Activated CD4-positive, alpha-beta T cell treated with anti-CD3 and anti-CD28 coated beads for 36 hours (primary cell): ENCODE results near the gene FBXW4. TPM values are rescaled to one million over a fixed set of nuclear protein-coding genes. Genes with fewer than 3 reads are reported as not detected.
A peak's percentile ranks its signal among the peaks of the same experiment; 100 is the strongest.

Source experiments
- ATAC-seq: fragments of 200-7000 bp; cut with Tn5 transposase; one replicate; pipeline ENCODE4 v1.10.0; 2021; ENCODE audit warnings: mild to moderate bottlenecking, moderate library complexity
- CTCF ChIA-PET: fragments of 350-600 bp; sonication (Branson Sonifier 250); formaldehyde crosslinking; loops from one replicate; lab custom pipeline; 2021; ENCODE audit warnings: antibody characterized with exemption; lab: Charles Lee
- POLR2A ChIA-PET: fragments of 350-600 bp; sonication (Branson Sonifier 250); formaldehyde crosslinking; loops from one replicate; lab custom pipeline; 2021; ENCODE audit warnings: antibody characterized with exemption, inconsistent platforms; lab: Charles Lee
- DNase-seq: peaks from one replicate; pipeline ENCODE4 v3.0.0-alpha.2; 2020
- H3K27ac Mint-ChIP-seq: one replicate; pipeline ENCODE4 v1.8.0; 2021; ENCODE audit warnings: mixed read lengths
- H3K27me3 Mint-ChIP-seq: one replicate; pipeline ENCODE4 v1.8.0; 2021; ENCODE audit warnings: mixed read lengths
- H3K36me3 Mint-ChIP-seq: one replicate; pipeline ENCODE4 v1.8.0; 2021; ENCODE audit warnings: low read depth, mixed read lengths
- H3K4me1 Mint-ChIP-seq: one replicate; pipeline ENCODE4 v1.8.0; 2021; ENCODE audit warnings: mixed read lengths
- H3K4me3 Mint-ChIP-seq: one replicate; pipeline ENCODE4 v1.8.0; 2021; ENCODE audit warnings: mild to moderate bottlenecking, moderate library complexity, mixed read lengths
- H3K9me3 Mint-ChIP-seq: one replicate; pipeline ENCODE4 v1.8.0; 2021; ENCODE audit warnings: low read depth, mixed read lengths
- intact Hi-C, 2 experiments: fragments of 100-400 bp; cut with DNase I in 1 of 2; cut with micrococcal nuclease in 1 of 2; formaldehyde crosslinking; loops; one replicate each; pipeline versions ENCODE4 v1.14.2 to v1.15.1; 2022 to 2024; cut with DNase I, micrococcal nuclease
- total RNA-seq, 2 experiments: library from RNA; stranded (reverse); gene quantifications; one replicate each; pipeline ENCODE4 v1.2.3, GENCODE V29; 2021

Gene FBXW4
- total RNA-seq, 2 experiments from 2014 or later = 34.7 to 36.3 TPM

DNA sequence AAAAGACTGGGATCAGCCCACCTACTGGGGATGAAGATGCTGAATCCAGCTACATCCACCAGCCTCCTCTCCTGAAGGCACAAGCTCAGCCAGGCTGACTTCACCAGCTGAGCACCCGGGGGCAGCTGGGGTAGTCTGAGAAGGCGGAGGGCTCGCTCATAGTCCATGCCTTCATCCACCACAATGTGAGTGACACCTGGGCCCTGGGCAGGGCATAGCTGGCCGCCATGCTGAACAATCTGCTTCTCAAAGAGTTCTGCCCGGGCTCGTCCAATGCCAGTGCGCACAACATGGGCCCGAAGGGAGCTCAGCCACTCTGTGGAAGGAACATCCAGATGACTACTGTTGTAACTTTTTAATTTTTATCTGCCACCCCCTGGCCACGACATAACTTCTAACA is 109.1 kb downstream of the FBXW4 start:
- Mint-ChIP-seq H3K4me3 (no peak overlapping the region), H3K27ac (peak overlapping the region; percentile 8), H3K4me1 (peaks cover 18% of the 10 kb centered on the region), H3K9me3 (no peaks in the 10 kb centered on the region), H3K36me3 (peaks cover 19% of the 10 kb centered on the region), H3K27me3 (no peaks in the 10 kb centered on the region)
- ChIA-PET POLR2A (no interaction called here), CTCF (interaction anchor here (0.9 to 1.2 kb wide), 3 partner anchors 10 to 193 kb away, joined by 3 to 5 read pairs (median 4); no protein-coding TSS in a partner anchor)
- DNase-seq = no peak
- no peak for ATAC-seq
- intact Hi-C loops = loop anchor here (5.0 kb wide), 2 partner anchors 196 to 524 kb away; partner anchors contain the start of genes KAZALD1 (in 1 of the 2) and NPM3 (in 1 of the 2)

GRCh38 chr10:101580486-101581399 is 114.2 kb downstream of the FBXW4 start:
- intact Hi-C loops = no loop called here
- ChIA-PET CTCF (interaction anchor here (0.6 to 1.1 kb wide), 5 partner anchors 22 to 551 kb away, joined by 3 to 5 read pairs (median 3); no protein-coding TSS in a partner anchor), POLR2A (no interaction called here)

GRCh38 chr10:101579516-101579870 is 115.5 kb downstream of the FBXW4 start:
- Mint-ChIP-seq H3K36me3 (peaks cover 12% of the 10 kb centered on the region), H3K27me3 (no peaks in the 10 kb centered on the region), H3K9me3 (no peaks in the 10 kb centered on the region), H3K4me3 (no peak overlapping the region), H3K27ac (no peak overlapping the region), H3K4me1 (no peaks in the 10 kb centered on the region)
- POLR2A ChIA-PET = no interaction called here
- ATAC-seq = no peak
- no peak for DNase-seq
- CTCF ChIA-PET = no interaction called here
- intact Hi-C loops = no loop called here

More at GRCh38 chr10:101580486-101581399, 114.2 kb downstream of the FBXW4 start:
- Mint-ChIP-seq H3K36me3 (peaks cover 19% of the 10 kb centered on the region), H3K4me1 (no peaks in the 10 kb centered on the region), H3K9me3 (no peaks in the 10 kb centered on the region), H3K27me3 (no peaks in the 10 kb centered on the region), H3K27ac (no peak overlapping the region), H3K4me3 (no peak overlapping the region)
- DNase-seq = no peak
- no peak for ATAC-seq

DNA sequence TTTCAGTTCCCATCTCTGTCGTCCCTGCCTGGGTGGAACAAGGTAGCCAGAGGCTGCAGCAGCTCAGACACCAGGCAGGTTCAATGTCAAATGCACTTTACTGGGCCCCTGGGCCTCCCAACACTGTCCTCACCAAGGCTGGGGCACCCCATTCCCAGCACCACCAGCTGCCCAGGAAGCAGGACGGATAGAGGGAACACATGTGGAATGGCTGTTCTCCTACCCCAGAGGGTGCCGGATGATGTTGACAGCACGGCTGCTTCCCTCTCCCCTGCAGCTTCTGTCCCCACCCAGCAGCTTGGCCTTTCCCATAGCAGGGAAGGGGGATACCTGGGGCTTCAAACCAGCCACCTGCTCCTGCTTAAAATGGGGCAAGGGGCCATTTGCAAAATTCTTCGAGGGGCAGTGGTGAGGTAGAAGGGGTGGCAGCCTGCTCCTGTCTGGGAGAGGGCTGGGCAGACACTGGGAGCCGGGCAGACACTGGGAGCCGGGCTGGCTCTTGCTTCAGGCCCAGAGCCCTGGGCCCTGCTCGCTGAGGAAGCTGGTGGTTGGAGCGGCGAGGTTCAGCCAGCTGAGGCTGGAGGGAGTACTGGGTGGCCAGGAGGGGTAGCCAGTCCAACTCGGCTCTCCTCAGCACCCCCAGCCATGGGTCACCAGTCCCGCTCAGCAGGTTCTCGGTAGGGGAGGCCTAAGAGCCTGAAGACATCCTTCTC is 116.0 kb downstream of the FBXW4 start:
- Mint-ChIP-seq H3K27me3 (no peaks in the 10 kb centered on the region), H3K4me1 (no peaks in the 10 kb centered on the region), H3K27ac (no peak overlapping the region), H3K9me3 (no peaks in the 10 kb centered on the region), H3K4me3 (no peak overlapping the region), H3K36me3 (peaks cover 9% of the 10 kb centered on the region)
- ATAC-seq (no peak), DNase-seq (no peak)
- intact Hi-C loops = no loop called here
- POLR2A ChIA-PET = no interaction called here
- CTCF ChIA-PET = interaction anchor here (0.6 kb wide), 1 partner anchor 365 kb away, joined by 4 read pairs; no protein-coding TSS in a partner anchor

- Mint-ChIP-seq H3K4me1 (no peaks in the 10 kb centered on the region), H3K27ac (no peak overlapping the region), H3K27me3 (no peaks in the 10 kb centered on the region), H3K4me3 (no peak overlapping the region), H3K9me3 (no peaks in the 10 kb centered on the region), H3K36me3 (peaks cover 9% of the 10 kb centered on the region)
- ATAC-seq (no peak), DNase-seq (no peak)
- ChIA-PET CTCF (no interaction called here), POLR2A (no interaction called here)
- intact Hi-C loops = no loop called here
Observed at GRCh38 chr10:101578192-101578591, 116.8 kb downstream of the FBXW4 start.

DNA sequence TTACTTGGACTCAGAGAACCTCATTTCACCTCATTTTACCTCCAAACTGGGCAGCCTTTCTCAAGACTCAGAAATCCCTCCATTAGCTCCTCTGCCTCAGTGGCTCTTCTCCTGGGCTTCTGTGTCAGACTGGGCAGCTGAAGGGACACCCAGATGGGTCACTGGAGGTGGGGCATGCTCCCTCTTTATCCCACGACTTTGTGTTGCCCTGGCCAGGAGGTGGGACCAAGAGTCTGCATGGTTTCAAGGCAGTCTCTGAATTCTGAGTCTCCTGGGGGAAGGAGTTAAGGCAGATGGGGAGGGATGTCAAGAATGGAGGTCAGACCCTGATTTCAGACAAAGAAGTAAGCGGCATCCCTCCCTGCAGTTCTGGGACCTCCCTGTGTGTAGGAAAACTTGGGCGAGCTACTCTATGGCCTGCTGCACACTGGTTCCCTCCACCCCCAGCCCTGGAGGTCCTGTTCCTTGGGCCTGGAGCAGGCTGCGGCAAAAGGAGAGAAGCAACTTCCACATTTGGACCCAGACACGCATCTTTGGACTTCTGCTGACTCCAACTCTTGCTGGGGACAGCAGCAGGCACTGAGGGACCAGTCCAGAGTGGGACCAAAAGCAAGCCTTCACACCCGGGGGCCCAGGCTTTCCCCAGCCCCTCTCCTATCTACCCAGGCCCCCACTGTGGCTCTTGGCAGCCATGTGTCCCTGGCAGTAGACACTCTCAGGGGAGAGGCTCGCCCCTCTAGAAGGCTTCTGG is 117.7 kb downstream of the FBXW4 start:
- no peak overlapping the region for H3K27ac Mint-ChIP-seq
- H3K9me3 Mint-ChIP-seq = no peaks in the 10 kb centered on the region
- no peaks in the 10 kb centered on the region for H3K27me3 Mint-ChIP-seq
- ChIA-PET CTCF (no interaction called here), POLR2A (no interaction called here)
- DNase-seq (no peak), ATAC-seq (no peak)
- intact Hi-C loops = no loop called here
- H3K36me3 Mint-ChIP-seq = peaks cover 9% of the 10 kb centered on the region
- no peak overlapping the region for H3K4me3 Mint-ChIP-seq
- no peaks in the 10 kb centered on the region for H3K4me1 Mint-ChIP-seq

- ChIA-PET POLR2A (interaction anchor here (0.5 to 0.6 kb wide), 2 partner anchors 58 to 73 kb away, joined by 4 to 6 read pairs; no protein-coding TSS in a partner anchor), CTCF (interaction anchor here (0.7 to 1.0 kb wide), 2 partner anchors 10 to 40 kb away, joined by 3 to 4 read pairs; no protein-coding TSS in a partner anchor)
- intact Hi-C loops = no loop called here
- Mint-ChIP-seq H3K9me3 (no peaks in the 10 kb centered on the region), H3K36me3 (peaks cover 7% of the 10 kb centered on the region), H3K27ac (no peak overlapping the region), H3K4me3 (no peak overlapping the region), H3K27me3 (no peaks in the 10 kb centered on the region), H3K4me1 (no peaks in the 10 kb centered on the region)
- ATAC-seq = no peak
- DNase-seq = no peak
Observed at GRCh38 chr10:101576211-101576863, 118.6 kb downstream of the FBXW4 start.

- DNase-seq (no peak), ATAC-seq (peak; percentile 18)
- CTCF ChIA-PET = interaction anchor here (0.7 to 1.0 kb wide), 2 partner anchors 10 to 40 kb away, joined by 3 to 4 read pairs; no protein-coding TSS in a partner anchor
- POLR2A ChIA-PET = interaction anchor here (0.6 kb wide), 1 partner anchor 72 kb away, joined by 6 read pairs; no protein-coding TSS in a partner anchor
- Mint-ChIP-seq H3K9me3 (no peaks in the 10 kb centered on the region), H3K4me1 (no peaks in the 10 kb centered on the region), H3K27me3 (no peaks in the 10 kb centered on the region), H3K36me3 (peaks cover 6% of the 10 kb centered on the region), H3K27ac (no peak overlapping the region), H3K4me3 (no peak overlapping the region)
- intact Hi-C loops = no loop called here
Observed at GRCh38 chr10:101575580-101576210, 119.3 kb downstream of the FBXW4 start.

DNA sequence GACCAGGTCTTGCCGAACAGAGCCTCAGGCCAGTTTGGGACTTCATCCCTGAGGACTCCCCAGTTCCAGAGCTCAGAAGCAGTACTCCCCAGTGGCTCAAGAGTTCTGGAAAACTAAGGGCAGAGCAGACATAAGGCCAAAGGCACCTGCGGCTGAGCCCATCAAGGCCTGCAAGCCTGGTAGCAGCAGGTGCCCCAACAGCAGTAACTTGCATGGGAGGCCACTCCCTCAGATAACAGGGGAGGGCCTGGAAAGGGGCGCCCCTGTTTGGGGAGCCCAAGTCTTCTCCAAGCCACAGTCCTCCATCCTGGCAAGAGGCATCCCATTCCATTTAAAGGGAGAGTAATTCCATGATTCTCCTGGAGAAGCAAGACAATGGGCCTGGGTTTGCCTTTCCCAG is 119.9 kb downstream of the FBXW4 start:
- no peak for ATAC-seq
- H3K4me1 Mint-ChIP-seq = no peaks in the 10 kb centered on the region
- POLR2A ChIA-PET = no interaction called here
- peaks cover 6% of the 10 kb centered on the region for H3K36me3 Mint-ChIP-seq
- no peak for DNase-seq
- no peak overlapping the region for H3K4me3 Mint-ChIP-seq
- H3K27me3 Mint-ChIP-seq = no peaks in the 10 kb centered on the region
- CTCF ChIA-PET = no interaction called here
- intact Hi-C loops = no loop called here
- no peak overlapping the region for H3K27ac Mint-ChIP-seq
- no peaks in the 10 kb centered on the region for H3K9me3 Mint-ChIP-seq
